Stromal cell of bone marrow (primary cell): ENCODE results near the gene TMEM129.

Source experiments
- DNase-seq: peaks from one replicate; pipeline ENCODE4 v3.0.0-alpha.2; 2012; ENCODE audit warnings: low read depth

The TMEM129 gene

GRCh38 chr4:1721003-1721665, at the start of gene TMEM129, which contains the start of gene TACC3:
TSS of gene TMEM129 (minus strand) at chr4:1721323. CDS start at chr4:1720837, 486 bp downstream.
TSS of gene TACC3 (plus strand) at chr4:1721521. CDS start at chr4:1723422, 1,901 bp downstream.
- DNase-seq = peak; percentile 84

GRCh38 chr4:1770791-1771231, 49.7 kb upstream of the TMEM129 start:
- DNase-seq = no peak

- DNase-seq = no peak
Measured at GRCh38 chr4:1770245-1770644, 49.1 kb upstream of the TMEM129 start.

GRCh38 chr4:1769692-1770091, 48.6 kb upstream of the TMEM129 start:
- no peak for DNase-seq

- no peak for DNase-seq
Measured at GRCh38 chr4:1768367-1769034, 47.4 kb upstream of the TMEM129 start.

- peak; percentile 4 for DNase-seq
Measured at GRCh38 chr4:1767770-1768366, 46.7 kb upstream of the TMEM129 start.

- no peak for DNase-seq
Measured at GRCh38 chr4:1767061-1767769, 46.1 kb upstream of the TMEM129 start.

- DNase-seq = no peak
Measured at GRCh38 chr4:1766106-1767060, 45.3 kb upstream of the TMEM129 start.

GRCh38 chr4:1765409-1766072, 44.4 kb upstream of the TMEM129 start:
- no peak for DNase-seq

GRCh38 chr4:1764670-1765069, 43.5 kb upstream of the TMEM129 start:
- no peak for DNase-seq

- peak; percentile 36 for DNase-seq
Measured at GRCh38 chr4:1763550-1764080, 42.5 kb upstream of the TMEM129 start.

- DNase-seq = no peak
Measured at GRCh38 chr4:1763070-1763549, 42.0 kb upstream of the TMEM129 start.

GRCh38 chr4:1762264-1763010, 41.3 kb upstream of the TMEM129 start:
- no peak for DNase-seq

- no peak for DNase-seq
Measured at GRCh38 chr4:1761130-1761689, 40.1 kb upstream of the TMEM129 start.

- DNase-seq = no peak
Measured at GRCh38 chr4:1760521-1761071, 39.5 kb upstream of the TMEM129 start.

GRCh38 chr4:1759818-1760223, 38.7 kb upstream of the TMEM129 start:
- DNase-seq = no peak

- DNase-seq = no peak
Measured at GRCh38 chr4:1759170-1759817, 38.2 kb upstream of the TMEM129 start.
